A204.1 (cell line): ENCODE measurements around the gene ADAMTS13.
"Not testable (repeated sequence)": the region's sequence is repeated elsewhere in the genome, so short reads cannot be mapped to it uniquely, and the experiment has no call there.

ENCODE experiments used
- FAIRE-seq: peaks from 2 replicates; lab custom pipeline; 2012; peaks lifted over from hg19 to GRCh38; lab: Jason Lieb, UNC

The ADAMTS13 gene

DNA sequence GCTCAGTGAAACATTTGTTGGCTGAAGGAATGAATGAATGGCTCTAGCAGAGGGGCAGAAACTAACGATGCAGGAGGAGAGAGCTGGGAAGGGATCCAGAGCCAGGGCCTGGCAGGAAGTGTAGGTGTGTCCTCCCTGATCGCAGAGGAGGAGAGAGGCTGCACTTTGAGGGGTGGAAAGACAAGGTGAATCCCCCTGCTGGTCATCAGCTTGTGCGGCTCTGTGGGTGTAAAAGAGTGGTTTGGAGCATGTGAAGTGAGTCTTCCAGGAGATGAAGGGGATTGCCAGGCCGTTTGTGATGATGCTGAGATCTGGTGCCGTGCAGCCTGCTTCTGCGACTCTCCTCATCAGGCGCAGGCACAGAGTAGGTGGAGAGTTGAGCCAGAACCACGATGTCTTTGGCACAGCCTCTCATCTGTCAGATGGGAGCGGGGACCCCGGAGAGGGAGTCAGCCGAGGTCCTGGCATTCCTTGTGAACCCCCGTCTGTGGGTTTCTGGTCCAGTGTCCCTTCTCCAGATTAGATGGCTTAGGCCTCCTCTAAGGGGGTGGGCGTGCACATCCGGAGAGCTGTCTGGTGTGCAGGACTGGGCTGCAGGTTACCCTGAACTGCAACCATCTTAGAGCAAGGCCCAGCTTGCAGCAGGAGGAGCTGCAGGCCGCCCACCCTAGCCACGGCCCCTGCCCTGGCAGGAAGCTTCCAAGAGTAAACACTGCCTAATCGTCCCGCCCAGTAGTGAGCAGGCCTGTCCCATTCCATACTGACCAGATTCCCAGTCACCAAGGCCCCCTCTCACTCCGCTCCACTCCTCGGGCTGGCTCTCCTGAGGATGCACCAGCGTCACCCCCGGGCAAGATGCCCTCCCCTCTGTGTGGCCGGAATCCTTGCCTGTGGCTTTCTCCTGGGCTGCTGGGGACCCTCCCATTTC lies at the start of gene ADAMTS13:
ADAMTS13 (plus strand) TSS at position 753 of the 928 bp plus-strand sequence; CDS start at position 830, 77 bp downstream.
- no peak for FAIRE-seq

DNA sequence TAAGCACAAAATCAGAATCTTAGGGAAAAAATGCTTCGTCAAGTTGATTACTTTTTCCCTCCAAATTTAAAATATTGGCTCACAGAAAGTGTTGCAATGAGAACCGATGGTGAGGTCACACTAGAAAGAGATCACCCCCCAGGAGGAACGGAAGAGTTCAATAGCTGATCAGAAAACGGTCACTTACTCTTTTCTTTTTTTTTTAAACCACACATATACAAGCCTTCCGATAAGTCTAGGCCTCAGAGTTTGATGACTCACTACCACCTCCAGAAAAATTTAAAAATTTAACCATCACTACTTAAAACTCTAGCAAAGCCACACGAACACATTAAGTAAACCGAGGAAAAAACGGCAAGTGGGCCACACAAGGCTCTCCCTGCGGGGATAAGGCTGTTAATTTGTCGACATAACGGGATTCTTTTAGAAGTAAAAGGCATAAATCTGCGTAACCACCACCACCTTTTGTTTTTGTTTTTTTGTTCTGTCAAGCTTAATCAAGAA lies 47.5 kb upstream of the ADAMTS13 start:
- FAIRE-seq, result no peak

DNA sequence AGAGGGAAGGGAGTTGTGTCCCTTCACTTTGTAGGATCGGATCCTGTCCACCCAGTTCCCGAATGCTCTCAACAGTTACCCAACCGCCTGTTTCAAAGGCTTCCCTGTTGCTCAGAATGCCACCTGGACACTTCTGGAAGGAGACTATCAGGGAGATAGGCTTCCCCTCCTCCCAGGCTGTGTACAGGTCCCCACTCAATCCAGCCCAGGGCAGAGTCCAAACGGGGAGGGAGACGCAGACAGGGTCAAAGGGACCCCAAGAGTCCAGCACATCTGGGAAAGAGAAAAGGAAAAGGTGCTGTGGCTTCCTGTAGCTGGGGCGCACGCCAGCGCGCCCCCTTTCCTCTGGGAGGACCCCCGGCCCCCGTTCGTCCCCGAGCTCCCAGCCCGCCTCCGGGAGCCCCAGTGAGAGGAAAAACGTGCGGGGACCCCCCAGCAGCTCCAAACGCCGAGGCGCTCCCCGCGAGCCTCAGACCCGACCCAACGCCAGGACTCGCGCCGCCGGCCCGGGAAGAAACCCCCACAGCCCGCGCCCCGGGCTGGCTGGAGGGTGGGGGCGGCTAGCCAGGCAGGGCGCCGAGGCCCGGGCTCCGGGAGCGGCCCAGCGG lies 46.9 kb upstream of the ADAMTS13 start:
- FAIRE-seq, result no peak

DNA sequence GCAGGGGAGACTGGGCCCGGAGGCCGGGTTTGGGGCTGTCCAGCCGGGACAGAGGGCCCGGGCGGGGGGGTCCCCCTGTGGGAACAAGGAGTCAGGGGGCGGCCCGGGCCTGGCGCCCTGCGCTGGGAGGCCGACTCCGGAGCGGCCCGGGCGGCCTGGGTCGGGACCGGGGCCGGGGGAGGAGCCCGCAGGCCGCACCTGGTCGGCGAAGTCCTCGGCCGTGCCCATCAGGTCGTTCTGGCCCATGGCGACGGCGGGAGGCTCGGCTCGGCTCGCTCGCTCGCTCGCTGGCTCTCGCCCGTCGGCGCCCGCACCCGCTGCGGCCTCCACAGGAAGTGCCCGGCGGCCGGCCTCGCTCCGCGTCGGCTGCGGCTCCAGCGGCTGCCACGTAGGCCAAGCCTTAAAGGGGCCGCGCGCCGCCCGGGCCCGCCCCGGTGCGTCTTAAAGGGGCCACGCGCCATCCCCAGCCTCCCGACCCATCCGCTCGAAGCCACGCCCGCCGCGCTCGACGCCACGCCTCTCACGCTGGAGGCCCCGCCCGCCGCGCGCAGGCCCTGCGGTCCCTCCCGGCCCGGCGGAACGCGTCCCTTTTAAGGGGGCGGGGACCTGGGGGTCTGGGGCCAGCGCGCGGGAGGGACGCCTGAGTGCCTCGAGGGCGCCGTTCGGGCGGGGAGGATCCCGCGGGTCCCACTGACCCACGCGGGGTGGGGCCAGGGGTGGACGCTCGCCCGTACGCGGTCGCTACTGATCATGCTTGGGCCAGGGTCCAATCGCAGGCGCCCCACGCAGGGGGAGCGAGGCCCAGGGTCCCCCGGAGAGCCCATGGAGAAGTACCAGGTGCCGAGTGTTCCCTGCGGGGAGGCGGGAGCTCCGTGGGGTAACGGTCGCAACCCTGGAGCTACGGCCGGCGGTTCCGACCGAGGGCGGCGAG lies 46.2 kb upstream of the ADAMTS13 start, which contains the start of the genes STKLD1 and SURF4:
STKLD1 (plus strand) TSS at position 643 of the 931 bp plus-strand sequence; CDS start at position 751, 108 bp downstream.
SURF4 (minus strand) TSS at position 337 of the 931 bp plus-strand sequence; CDS start at position 246, 91 bp downstream.
- no peak for FAIRE-seq

DNA sequence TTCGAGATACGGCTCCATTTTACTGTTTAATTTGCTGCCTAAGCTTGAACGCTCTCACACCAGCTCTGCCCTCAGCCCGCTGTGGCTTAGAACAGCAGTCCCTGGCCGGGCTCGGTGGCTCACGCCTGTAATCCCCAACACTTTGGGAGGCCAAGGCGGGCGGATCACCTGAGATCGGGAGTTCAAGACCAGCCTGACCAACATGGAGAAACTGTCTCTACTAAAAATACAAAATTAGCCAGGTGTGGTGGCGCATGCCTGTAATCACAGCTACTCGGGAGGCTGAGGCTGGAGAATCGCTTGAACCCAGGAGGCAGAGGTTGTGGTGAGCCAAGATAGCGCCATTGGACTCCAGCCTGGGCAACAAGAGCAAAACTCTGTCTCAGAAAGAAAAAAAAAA lies 44.9 kb upstream of the ADAMTS13 start:
- not testable (repeated sequence) for FAIRE-seq

DNA sequence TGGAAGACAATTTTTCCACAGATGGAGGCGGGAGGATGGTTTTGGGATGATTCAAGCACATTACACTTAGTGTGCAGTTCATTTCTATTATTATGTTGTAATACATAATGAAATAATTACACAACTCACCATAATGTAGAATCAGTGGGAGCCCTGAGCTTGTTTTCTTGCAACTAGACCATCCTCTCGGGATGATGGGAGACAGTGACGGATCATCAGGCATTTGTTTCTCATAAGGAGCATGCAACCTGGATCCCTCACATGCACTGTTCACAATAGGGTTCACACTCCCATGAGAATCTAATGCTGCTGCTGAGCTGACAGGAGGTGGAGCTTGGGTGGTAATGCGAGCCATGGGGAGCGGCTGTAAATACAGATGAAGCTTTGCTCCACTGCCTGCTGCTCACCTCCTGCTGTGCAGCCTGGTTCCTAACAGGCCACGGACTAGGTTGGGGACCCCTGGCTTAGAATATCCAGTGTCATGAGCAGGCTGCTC lies 44.4 kb upstream of the ADAMTS13 start:
- FAIRE-seq, result no peak

DNA sequence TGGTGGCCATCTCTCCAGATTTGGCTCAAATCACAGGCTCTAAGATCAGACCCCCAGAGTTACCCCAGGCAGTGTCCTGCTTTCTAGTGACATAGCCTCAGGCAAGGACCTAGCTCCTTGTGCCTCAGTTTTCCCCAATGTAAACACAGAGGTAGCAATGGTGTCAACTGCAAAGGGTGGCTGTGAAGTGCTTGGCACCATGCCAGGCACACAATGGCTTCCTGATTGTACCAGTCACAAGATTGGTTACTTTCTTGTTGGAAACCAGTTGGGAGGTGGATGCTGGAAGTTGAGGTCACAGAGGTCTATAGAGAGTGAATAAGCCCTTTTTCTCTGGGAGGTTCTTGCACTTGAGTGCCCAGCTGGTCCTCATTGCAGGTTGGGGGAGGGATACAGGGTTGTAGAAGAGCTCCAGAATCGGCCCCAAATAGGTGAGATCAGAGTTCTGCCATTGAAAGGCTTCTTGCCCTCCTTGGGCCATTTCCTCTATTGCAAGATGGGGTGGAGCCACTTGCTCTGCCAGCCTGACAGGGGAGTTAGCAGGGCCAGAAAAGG lies 43.7 kb upstream of the ADAMTS13 start:
- FAIRE-seq, result no peak

DNA sequence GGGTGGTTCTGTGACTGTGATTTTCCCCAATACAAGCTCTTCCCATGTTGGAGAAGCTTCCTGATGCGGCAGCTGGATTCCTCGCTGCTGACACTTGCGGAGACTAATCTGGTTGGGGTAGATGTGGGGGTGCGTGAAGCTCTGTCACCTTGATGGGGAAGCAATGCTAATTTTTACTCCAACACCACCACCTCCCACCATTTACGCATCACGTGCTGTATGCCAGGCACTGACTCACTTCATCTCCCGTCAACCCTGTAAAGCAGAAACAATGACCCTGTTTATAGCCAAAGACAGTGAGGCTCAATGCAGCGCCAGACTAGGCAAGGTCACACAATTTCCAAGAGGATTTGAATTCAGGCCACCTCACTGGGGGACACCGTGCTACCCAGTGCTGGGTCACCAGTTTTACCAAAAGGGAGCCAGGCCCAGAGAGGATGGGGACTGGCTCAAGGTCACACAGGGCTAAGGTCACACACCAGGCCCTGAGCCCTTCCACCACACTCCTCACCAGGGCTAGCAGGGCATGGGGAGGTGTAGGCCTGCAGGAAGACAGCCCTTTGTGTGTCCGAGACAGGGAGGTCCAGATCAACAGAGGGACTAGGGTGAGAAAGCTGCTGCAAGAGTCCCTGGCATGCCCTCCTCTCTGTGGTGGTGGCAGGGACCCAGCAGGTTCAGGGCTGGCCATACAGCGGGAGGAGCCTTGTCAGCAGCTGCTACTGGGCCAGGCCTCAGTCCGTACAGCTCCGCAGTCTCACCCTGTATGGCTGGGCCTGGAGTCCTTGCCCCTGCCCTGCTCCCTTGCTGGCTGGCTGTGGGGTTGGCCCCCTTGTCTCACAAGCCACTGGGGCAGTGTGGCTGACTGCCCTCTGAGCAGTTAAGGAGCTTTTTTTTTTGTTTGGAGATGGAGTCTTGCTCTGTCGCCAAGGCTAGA lies 42.7 kb upstream of the ADAMTS13 start:
- no peak for FAIRE-seq

DNA sequence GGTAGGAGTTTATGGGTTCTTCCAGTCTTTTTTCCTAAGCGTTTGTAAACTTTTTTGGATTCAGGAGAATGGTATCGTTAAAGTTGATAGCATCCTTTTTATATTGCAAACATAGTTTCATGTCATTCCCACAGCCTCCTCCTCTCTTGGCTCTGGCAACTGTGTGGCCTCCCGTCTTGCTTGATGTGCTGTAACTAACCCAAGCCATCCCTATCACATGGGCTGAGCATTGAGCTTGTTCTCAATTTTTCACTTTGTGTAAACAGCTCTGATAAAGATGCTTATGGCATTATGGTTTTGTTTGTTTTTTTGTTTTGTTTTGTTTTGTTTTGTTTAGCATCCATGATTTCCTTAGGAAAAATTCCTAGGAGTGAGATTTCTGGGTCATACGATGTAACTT lies 41.4 kb upstream of the ADAMTS13 start:
- FAIRE-seq, result no peak

DNA sequence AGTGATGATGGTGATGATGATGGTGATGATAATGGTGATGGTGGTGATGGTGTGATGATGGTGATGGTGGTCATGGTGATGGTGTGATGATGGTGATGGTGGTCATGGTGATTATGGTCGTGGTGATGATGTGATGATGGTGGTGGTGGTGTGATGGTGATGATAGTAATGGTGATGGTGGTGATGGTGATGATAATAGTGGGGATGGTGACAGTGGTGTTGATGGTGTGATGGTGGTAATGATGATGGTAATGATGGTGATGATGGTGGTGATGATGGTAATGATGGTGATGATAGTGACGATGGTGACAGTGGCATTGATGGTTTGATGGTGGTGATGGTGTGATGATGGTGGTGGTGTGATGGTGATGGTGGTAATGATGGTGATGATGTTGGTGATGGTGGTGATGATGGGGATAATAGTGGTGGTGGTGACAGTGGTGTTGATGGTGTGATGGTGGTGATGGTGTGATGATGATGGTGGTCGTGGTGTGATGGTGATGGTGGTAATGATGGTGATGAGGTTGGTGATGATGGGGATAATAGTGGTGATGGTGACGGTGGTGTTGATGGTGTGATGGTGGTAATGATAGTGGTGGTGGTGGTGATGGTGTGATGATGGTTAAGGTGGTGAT lies 39.5 kb upstream of the ADAMTS13 start:
- FAIRE-seq, result no peak

DNA sequence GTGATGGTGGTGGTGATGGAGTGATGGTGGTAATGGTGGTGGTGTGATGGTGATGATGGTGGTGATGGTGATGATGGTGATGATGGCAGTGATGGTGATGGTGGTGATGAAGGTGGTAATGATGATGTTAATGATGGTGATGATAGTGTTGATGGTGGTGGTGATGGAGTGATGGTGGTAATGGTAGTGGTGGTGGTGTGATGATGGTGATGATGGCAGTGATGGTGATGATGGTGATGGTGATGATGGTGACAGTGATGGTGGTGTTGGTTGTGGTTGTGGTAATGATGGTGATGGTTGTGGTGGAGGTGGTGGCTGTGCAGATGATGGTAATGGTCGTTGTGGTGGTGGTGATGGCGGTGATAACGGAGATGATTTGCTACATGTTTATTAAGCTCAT lies 38.7 kb upstream of the ADAMTS13 start:
- no peak for FAIRE-seq

DNA sequence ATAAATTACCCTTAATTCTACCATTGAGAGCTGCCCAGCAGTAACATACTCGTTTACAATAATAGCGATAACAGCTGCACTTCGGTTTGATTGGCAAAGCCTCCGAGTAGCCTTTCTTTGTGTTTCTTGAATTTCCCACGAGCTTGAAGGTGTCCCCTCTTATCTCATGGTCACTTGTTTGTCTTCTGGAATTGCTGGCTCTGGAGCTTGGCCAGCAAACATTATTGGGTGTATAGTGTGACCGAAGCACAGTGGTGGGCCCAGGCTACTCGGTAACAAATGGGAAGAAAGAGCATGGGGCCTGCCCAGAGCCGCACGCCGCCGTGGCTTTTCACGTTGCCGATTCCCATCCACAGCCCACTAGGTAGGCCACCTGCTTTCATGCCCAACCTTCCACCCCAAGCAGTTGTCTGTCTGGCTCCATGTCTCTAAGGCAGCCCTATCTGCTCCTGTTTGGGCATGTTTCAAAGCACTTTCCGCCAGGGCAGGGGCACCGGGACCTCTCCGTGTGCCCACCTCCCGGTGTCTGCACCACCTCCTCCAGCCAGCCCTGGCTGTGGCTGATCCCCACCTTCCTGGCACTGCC lies 37.3 kb upstream of the ADAMTS13 start:
- FAIRE-seq, result no peak

DNA sequence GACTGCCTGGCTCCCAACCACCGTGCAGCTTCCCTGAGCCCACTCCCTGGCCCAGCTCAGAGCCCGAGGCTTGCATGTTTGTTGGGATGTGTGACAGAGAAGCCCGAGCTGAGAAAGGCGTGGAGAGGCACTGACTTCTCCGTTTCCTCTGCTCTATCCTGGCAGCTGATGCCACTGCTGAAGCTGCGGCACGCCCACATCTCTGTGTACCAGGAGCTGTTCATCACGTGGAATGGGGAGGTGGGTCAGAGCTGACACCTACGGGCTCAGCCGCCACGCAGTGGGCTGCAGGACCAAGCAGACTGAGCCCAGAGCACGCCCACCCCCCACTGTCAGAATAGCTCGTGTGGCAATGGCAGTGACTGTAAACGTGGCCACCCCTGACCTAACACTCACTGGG lies 36.7 kb upstream of the ADAMTS13 start:
- no peak for FAIRE-seq

DNA sequence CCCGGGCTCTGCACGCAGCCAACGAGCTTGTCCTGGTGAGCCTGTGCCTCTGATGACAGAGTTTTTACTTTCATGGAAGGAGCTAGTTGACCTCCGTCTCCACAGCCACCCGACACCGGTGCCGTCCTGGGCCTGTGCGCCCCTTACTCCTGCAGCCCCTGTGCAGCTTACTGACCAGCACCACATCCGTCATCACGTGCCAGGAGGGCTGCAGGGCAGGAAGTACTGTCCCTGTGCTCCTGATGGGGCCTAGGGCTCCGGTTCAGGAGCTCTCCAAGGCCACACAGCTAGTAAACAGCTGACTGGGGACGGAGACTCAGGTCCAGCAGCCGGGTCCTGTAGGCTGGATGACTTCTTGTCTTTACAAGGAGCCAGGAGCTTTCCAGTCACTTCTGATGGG lies 35.8 kb upstream of the ADAMTS13 start:
- no peak for FAIRE-seq

DNA sequence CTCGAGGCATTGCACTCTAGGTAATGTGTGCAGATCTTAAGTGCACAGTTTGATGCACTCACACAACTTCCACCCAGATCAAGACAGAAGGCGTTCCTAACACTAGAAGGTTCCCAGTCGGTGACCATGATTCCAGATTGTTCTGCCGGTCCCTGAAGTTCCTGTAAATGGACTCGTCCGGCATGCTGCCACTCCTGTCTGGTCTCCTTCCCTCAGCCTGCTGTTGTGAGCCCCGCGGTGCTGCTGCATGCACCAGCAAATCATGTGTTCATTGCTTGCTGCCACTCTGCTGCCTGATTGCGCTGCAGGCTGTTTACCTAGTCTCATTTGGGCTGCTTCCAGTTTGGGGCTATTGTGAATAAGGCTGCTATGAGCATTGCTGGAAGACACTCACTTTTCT lies 34.5 kb upstream of the ADAMTS13 start:
- no peak for FAIRE-seq

DNA sequence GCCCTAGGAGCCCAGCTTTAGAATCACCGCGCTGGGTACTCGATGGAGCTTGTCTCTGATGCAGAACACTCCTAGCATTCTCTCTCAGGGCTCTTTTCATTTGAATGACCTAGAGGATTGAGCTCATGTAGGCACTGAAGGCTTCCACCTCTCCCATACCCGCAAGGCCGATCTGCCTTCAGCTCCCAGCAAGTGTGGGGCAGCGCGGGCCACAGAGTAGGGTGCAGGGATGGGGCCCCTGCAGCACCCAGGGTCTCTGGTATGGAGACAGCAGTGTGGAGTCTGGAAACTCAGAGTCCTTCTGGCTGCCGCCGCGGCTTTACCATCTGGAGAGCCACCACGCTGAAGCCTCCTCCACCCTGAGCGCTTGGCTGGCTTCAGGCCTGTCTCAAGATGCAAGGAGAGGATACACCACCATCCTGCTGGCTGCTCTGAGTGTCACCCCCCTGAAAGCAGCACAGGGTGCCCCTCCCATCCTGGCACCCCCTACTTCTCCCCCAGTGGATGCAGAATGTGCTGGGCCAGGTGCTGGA lies 33.1 kb upstream of the ADAMTS13 start:
- FAIRE-seq, result no peak

DNA sequence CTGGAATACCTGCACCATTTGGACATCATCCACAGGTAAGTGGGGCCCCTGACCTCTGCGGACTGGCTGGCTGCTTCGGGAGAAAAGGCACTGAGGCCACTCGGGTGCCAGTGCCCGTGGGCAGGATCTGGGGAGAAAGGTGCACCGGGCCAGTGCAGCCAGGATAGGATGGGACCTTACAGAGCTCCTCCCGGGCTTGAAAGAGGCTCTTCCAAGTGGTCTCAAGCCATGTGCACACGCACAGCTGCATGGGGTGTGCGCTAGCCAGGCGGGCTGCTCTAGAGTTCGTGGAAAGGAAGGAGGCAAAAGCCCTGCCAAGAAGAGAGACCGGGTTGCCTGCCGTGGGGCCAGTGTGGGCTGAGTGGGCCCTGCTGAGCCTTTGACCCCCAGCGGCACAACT lies 32.6 kb upstream of the ADAMTS13 start:
- FAIRE-seq, result no peak

DNA sequence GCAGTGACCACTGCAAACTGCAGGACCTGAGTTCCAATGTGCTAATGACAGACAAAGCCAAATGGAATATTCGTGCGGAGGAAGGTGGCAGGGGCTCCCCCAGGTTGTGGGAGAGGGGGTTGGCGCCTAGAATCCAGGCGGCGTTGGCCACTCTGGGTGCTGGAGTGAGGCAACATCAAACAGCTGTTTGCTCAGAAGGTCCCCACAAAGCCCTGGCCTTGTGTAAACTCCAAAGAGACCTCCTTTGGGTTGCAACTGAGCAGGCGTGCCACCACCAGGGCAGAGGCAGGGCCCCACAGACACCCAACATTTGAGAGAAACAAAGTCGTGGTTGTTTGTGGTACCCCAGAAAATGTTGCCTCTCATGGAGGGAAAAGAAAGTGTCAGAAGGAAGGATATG lies 31.5 kb upstream of the ADAMTS13 start:
- FAIRE-seq, result no peak

DNA sequence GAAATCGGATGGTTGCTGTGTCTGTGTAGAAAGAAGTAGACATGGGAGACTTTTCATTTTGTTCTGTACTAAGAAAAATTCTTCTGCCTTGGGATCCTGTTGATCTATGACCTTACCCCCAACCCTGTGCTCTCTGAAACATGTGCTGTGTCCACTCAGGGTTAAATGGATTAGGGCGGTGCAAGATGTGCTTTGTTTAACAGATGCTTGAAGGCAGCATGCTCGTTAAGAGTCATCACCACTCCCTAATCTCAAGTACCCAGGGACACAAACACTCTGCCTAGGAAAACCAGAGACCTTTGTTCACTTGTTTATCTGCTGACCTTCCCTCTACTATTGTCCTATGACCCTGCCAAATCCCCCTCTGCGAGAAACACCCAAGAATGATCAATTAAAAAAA lies 30.7 kb upstream of the ADAMTS13 start:
- FAIRE-seq, result not testable (repeated sequence)
